HFFc6 (cell line): ENCODE measurements around the gene CCNH. TPM values are rescaled to one million over a fixed set of nuclear protein-coding genes. Genes with fewer than 3 reads are reported as not detected.

Experiments
- DNase-seq: peaks from one replicate; pipeline ENCODE4 v3.0.0-alpha.2; 2018
- H3K27ac Mint-ChIP-seq: 2 replicates; pipeline ENCODE4 v1.8.0; 2020; ENCODE audit warnings: mild to moderate bottlenecking, mixed read lengths
- H3K27me3 Mint-ChIP-seq: 2 replicates; pipeline ENCODE4 v1.8.0; 2021; ENCODE audit warnings: mild to moderate bottlenecking, moderate library complexity, mixed read lengths; ENCODE audit not compliant: insufficient read depth
- H3K36me3 Mint-ChIP-seq: 2 replicates; pipeline ENCODE4 v1.8.0; 2021; ENCODE audit warnings: low read depth, mixed read lengths
- H3K4me1 Mint-ChIP-seq: 2 replicates; pipeline ENCODE4 v1.8.0; 2020; ENCODE audit warnings: low read depth, mixed read lengths
- H3K4me3 Mint-ChIP-seq: 2 replicates; pipeline ENCODE4 v1.8.0; 2020; ENCODE audit warnings: mild to moderate bottlenecking, moderate library complexity, mixed read lengths
- H3K9me3 Mint-ChIP-seq: 2 replicates; pipeline ENCODE4 v1.8.0; 2020; ENCODE audit warnings: mild to moderate bottlenecking, mixed read lengths
- CTCF ChIP-seq: fragments of 200-600 bp; sonication (generic); IDR thresholded peaks from 2 replicates; pipeline ENCODE4 v1.5.0; 2021; ENCODE audit warnings: antibody characterized with exemption, mild to moderate bottlenecking
- total RNA-seq, 6 experiments: library from RNA; stranded (reverse); fragmentation: NEBNext Ultra II Directional; extraction: Animal tissue kit (Norgen Biotek cat#: 25700); gene quantifications; 2 replicates in 1 of 6; 3 replicates in 5 of 6; pipeline ENCODE4 v1.2.3, GENCODE V29; 2021

CCNH gene
- total RNA-seq, 6 experiments from 2014 or later = 49.5 to 69.0 (median 66.4) TPM

DNA sequence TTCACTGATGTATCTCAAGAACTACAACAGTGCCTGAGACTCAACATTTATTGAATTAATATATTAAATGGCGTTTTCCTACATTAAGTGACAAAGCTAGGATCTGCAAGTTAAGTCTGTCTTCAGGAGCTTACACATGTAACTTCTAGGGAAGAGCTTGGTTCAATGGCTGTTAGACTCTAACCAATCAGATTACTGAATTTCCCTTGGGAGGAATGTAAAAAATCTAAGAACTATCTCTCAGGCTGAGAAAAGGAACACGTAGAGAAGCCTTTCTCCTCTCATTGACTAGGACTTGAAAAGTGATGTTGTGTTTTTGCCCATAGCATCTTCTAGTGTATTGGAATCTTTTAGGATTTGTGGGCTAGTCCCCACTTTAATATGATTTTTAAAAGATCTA lies 53.6 kb downstream of the CCNH start:
- Mint-ChIP-seq H3K9me3 (no peaks in the 10 kb centered on the region), H3K4me3 (no peak overlapping the region), H3K27ac (no peak overlapping the region), H3K36me3 (peaks cover 57% of the 10 kb centered on the region), H3K4me1 (peaks cover 16% of the 10 kb centered on the region; the same call in 1 of the 2 replicates), H3K27me3 (no peaks in the 10 kb centered on the region)
- no peak for DNase-seq
- TF ChIP-seq CTCF = no peak

GRCh38 chr5:87354496-87354895 lies 58.2 kb downstream of the CCNH start:
- Mint-ChIP-seq H3K27me3 (peaks cover 3% of the 10 kb centered on the region; the same call in 1 of the 2 replicates), H3K36me3 (peaks cover 57% of the 10 kb centered on the region), H3K9me3 (no peaks in the 10 kb centered on the region), H3K4me1 (peaks cover 6% of the 10 kb centered on the region; the same call in 1 of the 2 replicates), H3K27ac (no peak overlapping the region), H3K4me3 (no peak overlapping the region)
- DNase-seq = no peak
- no peak for TF ChIP-seq CTCF

GRCh38 chr5:87347841-87348240 lies 64.9 kb downstream of the CCNH start:
- Mint-ChIP-seq H3K9me3 (no peaks in the 10 kb centered on the region), H3K36me3 (peaks cover 37% of the 10 kb centered on the region), H3K4me3 (0 out of 2 replicates have a peak overlapping the region, but pooled peaks have one; percentile 9), H3K27ac (peak overlapping the region; percentile 29; the same call in 1 of the 2 replicates), H3K4me1 (peaks cover 36% of the 10 kb centered on the region), H3K27me3 (peaks cover 3% of the 10 kb centered on the region)
- TF ChIP-seq CTCF = no peak
- no peak for DNase-seq

DNA sequence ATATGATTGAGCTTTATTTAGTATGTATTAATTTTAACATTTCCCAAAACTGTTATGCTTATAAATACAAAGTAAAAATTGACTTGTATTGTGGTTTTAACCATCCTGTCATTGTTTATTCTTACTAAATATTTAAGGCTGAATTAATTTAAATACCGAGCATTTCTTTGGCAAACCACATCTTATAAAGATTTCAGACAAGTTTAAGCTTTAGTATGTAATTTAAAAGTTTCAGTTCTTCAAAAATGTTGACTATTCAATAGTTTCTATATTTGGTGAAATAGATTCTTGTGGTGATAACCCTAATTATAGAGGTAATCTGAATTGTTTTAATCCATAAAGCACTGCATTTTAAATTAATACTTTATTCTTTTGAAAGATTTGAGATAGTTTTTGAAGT lies 65.5 kb downstream of the CCNH start:
- peaks cover 36% of the 10 kb centered on the region for H3K4me1 Mint-ChIP-seq
- peaks cover 41% of the 10 kb centered on the region for H3K36me3 Mint-ChIP-seq
- no peak overlapping the region for H3K4me3 Mint-ChIP-seq
- peaks cover 3% of the 10 kb centered on the region for H3K27me3 Mint-ChIP-seq
- H3K27ac Mint-ChIP-seq = no peak overlapping the region
- no peak for TF ChIP-seq CTCF
- H3K9me3 Mint-ChIP-seq = no peaks in the 10 kb centered on the region
- peak; percentile 20 for DNase-seq

Other genes starting within 250 kb of the CCNH start
- 10 to 100 TPM; 61.6 to 89.8 (median 64.9) TPM for gene RASA1, start 145.0 kb downstream of the CCNH start, total RNA-seq